Activated CD8-positive, alpha-beta T cell treated with anti-CD3 and anti-CD28 coated beads for 36 hours (primary cell): ENCODE measurements around the gene ALDOC. TPM values are rescaled to one million over a fixed set of nuclear protein-coding genes. Genes with fewer than 3 reads are reported as not detected.

Source experiments
- ATAC-seq: fragments of 200-7000 bp; cut with Tn5 transposase; one replicate; pipeline ENCODE4 v1.10.0; 2021; ENCODE audit warnings: mild to moderate bottlenecking, moderate library complexity
- CTCF ChIA-PET: fragments of 350-600 bp; sonication (Branson Sonifier 250); formaldehyde crosslinking; loops from one replicate; lab custom pipeline; 2021; ENCODE audit warnings: antibody characterized with exemption; lab: Charles Lee
- POLR2A ChIA-PET: fragments of 350-600 bp; sonication (Branson Sonifier 250); formaldehyde crosslinking; loops from one replicate; lab custom pipeline; 2021; ENCODE audit warnings: antibody characterized with exemption; lab: Charles Lee
- DNase-seq: peaks from one replicate; pipeline ENCODE4 v3.0.0-alpha.2; 2020
- H3K27ac Mint-ChIP-seq: one replicate; pipeline ENCODE4 v1.8.0; 2021; ENCODE audit warnings: mild to moderate bottlenecking, mixed read lengths
- H3K27me3 Mint-ChIP-seq: one replicate; pipeline ENCODE4 v1.8.0; 2021; ENCODE audit warnings: mixed read lengths
- H3K36me3 Mint-ChIP-seq: one replicate; pipeline ENCODE4 v1.8.0; 2021; ENCODE audit warnings: low read depth, mixed read lengths
- H3K4me1 Mint-ChIP-seq: one replicate; pipeline ENCODE4 v1.8.0; 2021; ENCODE audit warnings: low read depth, mixed read lengths
- H3K4me3 Mint-ChIP-seq: one replicate; pipeline ENCODE4 v1.8.0; 2021; ENCODE audit warnings: mild to moderate bottlenecking, moderate library complexity, mixed read lengths
- H3K9me3 Mint-ChIP-seq: one replicate; pipeline ENCODE4 v1.8.0; 2021; ENCODE audit warnings: mixed read lengths
- CTCF ChIP-seq: fragments of 200-600 bp; IDR thresholded peaks from one replicate; pipeline ENCODE4 v1.8.0; 2022; ENCODE audit warnings: antibody characterized with exemption, mild to moderate bottlenecking
- intact Hi-C: fragments of 100-400 bp; cut with micrococcal nuclease; formaldehyde crosslinking; loops from one replicate; pipeline ENCODE4 v1.10.0; 2022
- total RNA-seq, 2 experiments: library from RNA; stranded (reverse); gene quantifications; one replicate each; pipeline ENCODE4 v1.2.3, GENCODE V29; 2021

ALDOC gene
- total RNA-seq, 2 experiments from 2014 or later: 142 to 146 TPM

DNA sequence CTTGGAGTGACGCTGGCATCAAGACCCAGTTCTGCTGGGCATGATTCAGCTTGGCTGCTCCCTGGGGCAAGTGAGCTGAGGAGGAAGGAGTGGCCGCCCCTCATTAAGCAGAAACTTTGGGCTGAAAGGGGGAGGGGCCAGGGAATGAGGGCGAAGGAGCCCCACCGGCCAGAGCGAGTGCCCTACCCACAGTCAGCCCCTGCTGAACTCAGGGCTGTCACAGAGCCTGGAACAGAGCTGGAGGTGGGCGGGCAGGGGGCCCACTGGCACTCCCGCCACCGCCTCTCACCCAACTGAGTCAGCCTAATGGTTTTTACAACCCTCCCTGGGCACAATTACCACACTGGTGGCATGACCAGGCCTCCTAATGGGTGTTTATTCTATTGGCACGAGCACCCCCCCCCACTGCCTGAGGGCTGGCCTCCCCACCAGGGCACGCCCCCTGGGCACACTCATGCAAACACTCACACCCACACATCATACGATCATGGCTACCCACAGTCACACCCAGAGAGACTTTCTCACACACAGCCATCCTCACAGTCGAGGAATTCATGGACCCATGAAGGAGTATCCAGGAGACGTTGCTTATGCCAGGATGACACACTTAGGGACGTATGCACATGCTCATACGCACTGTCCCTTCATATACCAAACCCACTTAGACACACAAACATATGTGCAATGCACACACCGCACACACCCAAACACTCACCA lies 43.4 kb downstream of the ALDOC start:
- ChIA-PET CTCF (no interaction called here), POLR2A (no interaction called here)
- no peak overlapping the region for H3K4me3 Mint-ChIP-seq
- H3K36me3 Mint-ChIP-seq: no peaks in the 10 kb centered on the region
- DNase-seq (no peak), ATAC-seq (no peak)
- no peaks in the 10 kb centered on the region for H3K9me3 Mint-ChIP-seq
- no peaks in the 10 kb centered on the region for H3K4me1 Mint-ChIP-seq
- H3K27me3 Mint-ChIP-seq: no peaks in the 10 kb centered on the region
- TF ChIP-seq CTCF: no peak
- intact Hi-C loops: no loop called here
- H3K27ac Mint-ChIP-seq: no peak overlapping the region

- no peak overlapping the region for H3K27ac Mint-ChIP-seq
- ChIA-PET POLR2A (no interaction called here), CTCF (interaction anchor here (1.3 to 2.0 kb wide), 3 partner anchors 8 to 116 kb away, joined by 4 to 7 read pairs (median 6); no protein-coding TSS in a partner anchor)
- no peak for DNase-seq
- H3K9me3 Mint-ChIP-seq: no peaks in the 10 kb centered on the region
- no peaks in the 10 kb centered on the region for H3K4me1 Mint-ChIP-seq
- ATAC-seq: no peak
- intact Hi-C loops: no loop called here
- TF ChIP-seq CTCF: no peak
- H3K4me3 Mint-ChIP-seq: no peak overlapping the region
- H3K36me3 Mint-ChIP-seq: no peaks in the 10 kb centered on the region
- no peaks in the 10 kb centered on the region for H3K27me3 Mint-ChIP-seq
Observed at GRCh38 chr17:28532050-28532960, 44.4 kb downstream of the ALDOC start.

DNA sequence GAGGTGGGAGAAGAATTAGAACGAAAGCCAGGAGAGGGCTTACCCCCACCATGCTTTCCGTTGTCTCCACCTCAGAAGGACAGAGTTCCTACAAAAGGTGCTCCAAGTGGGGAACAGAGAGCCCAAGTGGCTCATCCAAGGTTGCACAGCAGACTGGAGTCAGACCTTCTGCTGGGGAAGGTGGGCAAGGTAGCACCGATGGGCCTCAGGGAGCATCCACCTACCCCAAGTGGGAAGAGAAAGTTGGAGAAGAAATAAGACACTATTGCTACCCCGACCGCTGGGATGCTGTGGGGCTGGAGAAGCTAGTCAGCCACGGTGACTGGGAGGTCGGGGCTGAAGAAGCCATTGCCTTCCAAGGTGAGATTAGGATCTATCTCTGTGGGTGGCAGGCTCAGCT lies 45.8 kb downstream of the ALDOC start:
- CTCF ChIA-PET: interaction anchor here (1.3 to 2.0 kb wide), 3 partner anchors 10 to 115 kb away, joined by 4 to 7 read pairs (median 6); no protein-coding TSS in a partner anchor
- no peaks in the 10 kb centered on the region for H3K9me3 Mint-ChIP-seq
- intact Hi-C loops: no loop called here
- H3K4me1 Mint-ChIP-seq: no peaks in the 10 kb centered on the region
- no peaks in the 10 kb centered on the region for H3K36me3 Mint-ChIP-seq
- ATAC-seq (no peak), DNase-seq (no peak)
- POLR2A ChIA-PET: no interaction called here
- H3K27ac Mint-ChIP-seq: no peak overlapping the region
- TF ChIP-seq CTCF: no peak
- no peak overlapping the region for H3K4me3 Mint-ChIP-seq
- H3K27me3 Mint-ChIP-seq: no peaks in the 10 kb centered on the region

DNA sequence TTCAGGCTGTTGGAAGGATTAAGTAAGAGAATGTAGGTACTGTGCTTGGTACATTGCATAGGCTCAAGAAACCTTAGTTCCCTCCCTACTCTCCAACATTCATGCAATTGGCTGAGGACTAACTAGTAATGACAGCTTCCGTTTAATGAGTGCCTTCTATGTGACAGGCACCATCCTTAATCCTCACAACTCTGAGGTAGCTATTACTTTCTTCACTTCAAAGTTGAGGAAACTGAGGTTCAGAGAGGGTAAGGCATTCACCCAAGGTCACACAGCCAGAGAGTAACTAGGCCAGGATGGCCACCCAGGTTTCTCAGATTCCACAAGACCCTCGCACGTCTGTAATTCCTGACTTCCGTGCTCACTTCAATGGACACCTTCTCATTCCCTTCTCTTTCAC lies 46.4 kb downstream of the ALDOC start:
- H3K9me3 Mint-ChIP-seq: no peaks in the 10 kb centered on the region
- H3K4me3 Mint-ChIP-seq: no peak overlapping the region
- no peak for DNase-seq
- H3K4me1 Mint-ChIP-seq: no peaks in the 10 kb centered on the region
- no peak for ATAC-seq
- no peaks in the 10 kb centered on the region for H3K27me3 Mint-ChIP-seq
- TF ChIP-seq CTCF: no peak
- no peaks in the 10 kb centered on the region for H3K36me3 Mint-ChIP-seq
- intact Hi-C loops: no loop called here
- CTCF ChIA-PET: interaction anchor here (2.6 kb wide), 1 partner anchor 10 kb away, joined by 7 read pairs; no protein-coding TSS in a partner anchor
- POLR2A ChIA-PET: no interaction called here
- H3K27ac Mint-ChIP-seq: no peak overlapping the region
